HG02571 (cell line): Measurements from ENCODE around the gene GFM1.
A peak's percentile ranks its signal among the peaks of the same experiment; 100 is the strongest.

Source experiments
- ATAC-seq: cut with Tn5 transposase; IDR thresholded peaks from one replicate; pipeline ENCODE4 v1.9.1; 2021; ENCODE audit warnings: mild to moderate bottlenecking, moderate library complexity; ENCODE audit not compliant: unreplicated experiment

Gene GFM1

DNA sequence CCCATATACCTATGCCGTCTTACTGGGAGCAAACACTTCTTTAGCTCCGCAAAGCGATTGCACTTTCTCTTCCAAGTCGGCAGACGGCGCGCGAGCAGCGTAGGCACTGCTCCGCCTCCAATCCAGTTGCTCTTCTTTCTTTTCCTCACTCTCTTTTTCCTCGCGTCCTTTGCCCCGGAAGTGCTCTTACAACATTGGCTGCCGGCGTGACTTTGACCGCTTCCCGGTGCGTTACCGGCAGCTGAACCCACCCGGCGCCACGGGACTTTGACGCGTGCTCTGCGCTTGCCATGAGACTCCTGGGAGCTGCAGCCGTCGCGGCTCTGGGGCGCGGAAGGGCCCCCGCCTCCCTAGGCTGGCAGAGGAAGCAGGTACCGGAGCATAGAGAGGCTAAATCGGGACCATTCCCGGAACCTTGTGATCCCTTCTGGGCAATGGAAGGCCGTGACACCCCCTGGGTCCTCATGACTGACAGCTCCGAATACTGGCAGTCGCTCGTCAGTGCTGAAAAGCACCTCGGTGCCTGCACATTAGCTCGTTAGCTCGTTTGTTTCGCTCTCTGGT lies at the start of gene GFM1:
TSS of gene GFM1 (plus strand) at position 183 of the 564 bp plus-strand sequence. CDS start at position 291, 108 bp downstream.
- peak; percentile 99 for ATAC-seq

DNA sequence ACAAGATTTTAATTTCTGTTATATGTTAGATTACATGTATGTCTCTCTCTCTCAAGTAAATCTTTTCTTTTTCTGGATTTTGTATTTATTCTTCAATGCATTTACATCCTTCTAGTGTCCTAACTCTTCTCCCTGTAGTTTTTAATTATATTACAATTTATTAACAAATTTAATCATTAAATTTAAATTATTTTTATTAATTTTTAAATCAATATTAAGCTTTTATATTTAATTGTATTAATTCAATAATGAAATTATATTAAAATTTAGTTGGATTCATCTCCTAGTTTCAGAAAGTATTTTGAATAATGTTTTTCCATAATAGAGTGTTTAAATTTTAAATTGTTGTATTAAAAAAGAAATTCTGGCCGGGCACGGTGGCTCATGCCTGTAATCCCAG lies 43.5 kb upstream of the GFM1 start:
- ATAC-seq, result no peak

DNA sequence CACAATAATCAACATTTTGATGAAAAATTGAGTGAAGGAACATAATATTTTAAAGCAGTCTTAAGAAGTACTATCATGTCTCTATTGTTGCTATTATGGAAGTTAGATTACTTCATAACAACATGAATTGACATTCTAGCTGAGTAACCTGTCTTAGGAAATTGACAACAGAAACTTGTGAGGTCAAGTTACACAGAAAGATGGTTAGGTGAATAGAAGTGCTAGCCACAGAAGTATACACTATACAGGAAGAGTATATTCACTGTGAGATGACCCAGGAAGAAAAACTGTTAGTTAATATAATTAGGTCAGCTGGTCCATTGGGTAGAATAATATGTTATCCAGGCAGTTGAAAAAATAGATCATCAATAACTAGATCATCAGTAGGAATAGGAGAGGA lies 42.1 kb upstream of the GFM1 start:
- no peak for ATAC-seq

GRCh38 chr3:158617982-158618875 lies 26.1 kb upstream of the GFM1 start:
- ATAC-seq, result no peak

DNA sequence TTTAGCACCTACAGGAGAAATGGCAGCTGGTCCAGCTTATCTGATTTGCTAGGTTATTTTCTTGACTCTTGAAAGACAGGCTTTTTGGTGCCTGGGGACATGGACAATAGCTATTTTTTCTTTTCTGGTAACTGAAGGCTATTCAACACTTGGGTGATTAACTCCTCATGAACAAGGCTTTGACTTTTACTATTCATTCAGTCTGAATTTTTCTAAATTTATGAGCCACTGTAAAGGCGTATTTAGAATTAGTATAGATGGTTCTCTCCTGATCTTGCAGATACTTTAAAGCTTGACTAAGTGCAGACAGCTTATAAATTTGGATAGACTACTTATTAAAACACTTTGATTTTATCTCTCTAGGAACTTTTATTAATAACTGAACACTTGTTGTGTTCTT lies 18.4 kb upstream of the GFM1 start:
- ATAC-seq, result no peak

GRCh38 chr3:158631981-158632380 lies 12.3 kb upstream of the GFM1 start:
- no peak for ATAC-seq

- ATAC-seq, result no peak
Measured at GRCh38 chr3:158640646-158641045, 3.7 kb upstream of the GFM1 start.

DNA sequence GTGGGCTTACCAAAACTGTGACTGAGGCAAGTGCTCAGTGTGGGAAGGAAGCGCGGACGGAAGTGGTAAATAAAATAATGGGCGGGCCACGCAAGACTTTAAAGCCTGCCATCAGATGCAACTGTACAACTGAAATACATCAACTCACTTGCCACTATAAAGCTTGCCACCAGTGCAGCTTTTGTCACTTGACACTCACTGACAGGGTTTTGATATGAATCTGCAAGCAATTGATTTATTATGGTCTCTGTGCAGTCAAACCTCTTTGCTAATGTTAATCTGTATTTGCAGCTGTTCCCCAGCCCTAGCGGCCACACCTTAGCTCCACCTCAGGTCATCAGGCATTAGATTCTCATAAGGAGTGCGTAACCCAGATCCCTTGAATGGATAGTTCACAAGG lies 2.3 kb upstream of the GFM1 start:
- ATAC-seq, result no peak

- ATAC-seq, result no peak
Measured at GRCh38 chr3:158642474-158643210, 1.7 kb upstream of the GFM1 start.

DNA sequence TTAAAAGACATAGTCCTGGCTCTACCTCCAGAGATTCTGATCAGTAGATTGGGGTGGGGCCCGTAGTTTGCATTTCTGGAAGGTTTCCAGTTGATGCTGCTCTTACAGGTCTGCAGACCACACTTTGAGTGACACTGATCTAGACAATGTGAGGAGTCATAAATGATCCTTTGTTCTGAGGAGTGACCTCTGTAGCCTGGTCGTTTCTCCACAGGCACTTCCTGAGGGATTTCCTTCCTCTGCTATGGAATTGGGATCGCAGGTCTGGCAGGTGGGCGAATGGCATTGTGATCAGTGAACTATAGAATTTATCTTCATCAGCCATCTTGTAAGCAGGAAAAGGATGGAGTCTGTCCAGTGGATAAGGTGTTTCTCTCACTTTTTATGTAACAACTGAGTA lies 5.5 kb downstream of the GFM1 start:
- no peak for ATAC-seq

- ATAC-seq, result no peak
Measured at GRCh38 chr3:158651192-158651591, 6.9 kb downstream of the GFM1 start.

- ATAC-seq, result no peak
Measured at GRCh38 chr3:158652463-158652862, 8.1 kb downstream of the GFM1 start.

GRCh38 chr3:158658889-158659288 lies 14.6 kb downstream of the GFM1 start:
- no peak for ATAC-seq

- peak; percentile 87 for ATAC-seq
Measured at GRCh38 chr3:158659454-158660237, 15.3 kb downstream of the GFM1 start.

DNA sequence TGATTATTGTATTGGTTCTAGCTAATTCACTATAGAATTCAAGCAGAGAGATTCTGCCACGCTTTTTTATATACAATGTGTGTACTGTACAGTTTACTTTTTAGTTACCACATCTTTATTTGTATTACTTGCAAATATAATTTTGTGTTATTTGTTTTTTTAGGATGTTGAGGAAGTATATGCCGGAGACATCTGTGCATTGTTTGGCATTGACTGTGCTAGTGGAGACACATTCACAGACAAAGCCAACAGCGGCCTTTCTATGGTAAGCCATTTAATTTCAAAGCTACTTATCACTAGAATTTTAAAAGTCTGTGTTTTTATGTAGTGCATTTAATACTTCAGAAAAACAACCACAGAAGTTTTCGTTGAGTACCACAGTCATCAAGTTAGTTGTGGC lies 16.4 kb downstream of the GFM1 start:
- ATAC-seq, result no peak

- no peak for ATAC-seq
Measured at GRCh38 chr3:158663246-158663645, 18.9 kb downstream of the GFM1 start.

DNA sequence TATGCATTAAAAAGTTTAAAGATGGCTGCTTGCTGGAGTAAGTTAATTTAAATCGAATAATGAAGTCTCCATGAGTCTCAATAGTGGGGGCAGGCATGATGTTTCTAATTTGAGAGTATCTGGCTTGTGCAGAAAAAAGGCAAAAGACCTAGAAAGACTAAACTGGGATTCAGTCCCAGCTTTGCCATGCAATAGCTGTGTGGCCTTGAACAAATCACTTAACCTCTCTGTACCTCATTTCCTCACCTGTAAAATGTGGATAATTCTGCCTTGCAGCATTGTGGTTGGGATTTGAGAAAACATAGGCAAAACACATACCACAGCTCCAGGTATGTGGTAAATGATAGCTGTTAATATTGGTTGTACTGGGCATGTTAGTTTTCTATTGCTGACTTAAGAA lies 19.5 kb downstream of the GFM1 start:
- no peak for ATAC-seq

GRCh38 chr3:158666416-158666815 lies 22.1 kb downstream of the GFM1 start:
- no peak for ATAC-seq

- ATAC-seq, result no peak
Measured at GRCh38 chr3:158668506-158668905, 24.2 kb downstream of the GFM1 start.

GRCh38 chr3:158671821-158672214 lies 27.5 kb downstream of the GFM1 start:
- peak; percentile 8 for ATAC-seq
